Ecto neural progenitor cell (in vitro differentiated cells): ENCODE data around the gene DCDC2C.

Experiments
- DNase-seq: peaks from one replicate; pipeline ENCODE4 v3.0.0-alpha.2; 2018; ENCODE audit warnings: low spot score

DCDC2C gene

DNA sequence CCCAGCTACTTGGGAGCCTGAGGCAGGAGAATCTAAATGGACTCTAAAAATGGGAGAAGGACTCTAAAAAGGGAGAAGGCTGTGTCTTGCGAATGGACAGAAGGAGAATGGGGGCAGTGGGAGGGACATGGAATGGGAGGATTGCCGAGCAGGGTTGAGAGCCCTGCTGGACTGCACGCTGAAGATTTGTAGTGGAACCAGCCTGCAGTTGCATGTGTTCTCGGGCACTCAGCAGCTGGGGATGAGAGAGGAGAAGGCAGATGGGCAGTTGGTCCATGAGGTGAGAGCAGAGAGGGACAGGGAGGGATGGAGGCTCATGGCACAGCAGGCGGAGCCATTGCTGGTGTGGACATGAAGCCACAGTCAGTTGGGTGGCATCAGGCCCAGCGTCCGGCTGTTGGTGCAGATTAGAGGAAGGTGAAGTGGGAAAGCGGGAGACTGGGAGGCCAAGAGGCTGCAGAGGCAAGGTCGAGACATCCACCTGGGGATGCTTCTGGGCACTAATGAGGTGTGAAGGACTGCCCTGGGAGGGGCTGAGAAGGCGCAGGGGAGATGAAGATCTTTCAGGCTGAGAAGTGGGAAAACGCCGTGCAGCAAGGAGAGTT is 40.7 kb downstream of the DCDC2C start:
- DNase-seq: no peak

- DNase-seq: no peak
Measured at GRCh38 chr2:3745920-3746319, 42.5 kb downstream of the DCDC2C start.

GRCh38 chr2:3747032-3747654 is 43.8 kb downstream of the DCDC2C start:
- DNase-seq: no peak

DNA sequence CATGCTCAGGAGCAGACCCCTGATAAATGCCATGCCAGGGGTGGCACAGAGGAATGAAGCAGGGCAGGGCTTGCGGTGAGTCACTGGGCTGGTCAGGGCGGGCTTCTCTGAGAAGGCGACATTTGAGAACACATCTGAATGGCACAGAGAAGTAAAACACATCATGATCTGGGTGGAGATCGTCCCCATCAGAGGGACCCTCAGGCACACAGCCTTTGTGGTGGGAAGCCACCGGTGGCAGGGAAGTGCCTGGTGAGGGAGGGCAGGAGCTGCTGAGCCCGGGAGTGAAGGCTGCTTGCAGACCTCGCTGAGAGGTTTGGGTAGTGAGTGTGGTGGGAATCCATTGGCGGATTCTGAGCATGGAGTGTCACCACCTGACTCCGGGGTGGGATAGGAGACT is 44.5 kb downstream of the DCDC2C start:
- no peak for DNase-seq

GRCh38 chr2:3749201-3749600 is 45.8 kb downstream of the DCDC2C start:
- no peak for DNase-seq

DNA sequence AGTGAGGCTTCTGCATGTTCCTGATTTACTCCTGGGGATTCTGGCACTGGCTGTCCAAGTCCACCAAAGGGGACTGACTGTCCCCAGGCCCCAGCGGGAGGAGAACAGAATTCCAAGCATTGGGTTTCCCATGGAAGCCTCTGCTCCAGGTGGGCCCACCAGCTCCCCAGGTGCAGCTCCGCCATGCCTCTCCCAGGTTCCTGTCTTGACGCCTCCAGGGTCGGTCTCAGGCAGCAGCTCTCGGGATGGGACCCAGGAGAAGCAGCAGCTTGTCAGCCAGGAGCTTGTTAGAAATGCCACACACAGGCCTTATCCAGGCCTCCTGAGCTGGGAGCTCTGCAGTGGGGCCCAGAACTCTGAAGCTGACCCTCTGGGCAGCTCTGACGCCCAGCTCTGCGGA is 47.9 kb downstream of the DCDC2C start:
- DNase-seq: no peak

- no peak for DNase-seq
Measured at GRCh38 chr2:3751806-3752205, 48.4 kb downstream of the DCDC2C start.

GRCh38 chr2:3752376-3752775 is 49.0 kb downstream of the DCDC2C start:
- no peak for DNase-seq

- DNase-seq: no peak
Measured at GRCh38 chr2:3753561-3753960, 50.2 kb downstream of the DCDC2C start.

GRCh38 chr2:3754280-3754679 is 50.9 kb downstream of the DCDC2C start:
- DNase-seq: no peak

DNA sequence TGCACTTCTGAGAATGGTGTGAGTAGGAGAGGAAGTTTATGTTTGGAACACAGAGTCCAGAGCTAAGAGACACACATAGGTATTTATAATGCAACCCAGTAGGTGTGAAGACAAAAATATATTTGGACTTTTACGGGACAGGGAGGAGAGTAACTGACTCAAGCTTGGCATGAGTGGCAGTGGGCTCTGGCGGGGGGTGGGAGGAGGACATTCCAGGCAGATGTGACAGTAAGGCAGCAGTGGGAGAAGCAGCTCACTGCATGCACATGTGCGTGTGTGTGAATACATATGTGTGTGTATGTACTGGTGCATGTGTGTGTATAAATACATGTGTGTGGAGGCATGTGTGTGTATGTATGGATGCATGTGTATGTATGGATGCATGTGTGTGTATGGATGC is 51.4 kb downstream of the DCDC2C start:
- DNase-seq: no peak

DNA sequence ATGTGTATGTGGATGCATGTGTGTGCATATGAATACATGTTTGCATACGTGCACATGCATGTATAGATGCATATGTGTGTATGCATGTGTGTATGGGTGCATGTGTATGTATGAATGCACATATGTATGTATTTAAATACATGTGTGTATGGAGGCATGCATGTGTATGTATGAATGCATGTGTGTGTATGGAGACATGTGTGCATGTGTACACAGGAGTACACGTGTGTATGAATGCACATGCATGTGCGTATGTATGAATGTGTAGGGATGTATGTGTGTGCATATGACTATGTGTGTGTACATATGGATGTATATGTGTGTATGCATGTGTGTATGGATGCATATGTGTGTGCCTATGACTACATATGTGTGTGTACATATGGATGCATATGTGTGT is 51.9 kb downstream of the DCDC2C start:
- no peak for DNase-seq

GRCh38 chr2:3756306-3756705 is 52.9 kb downstream of the DCDC2C start:
- DNase-seq: no peak

GRCh38 chr2:3758906-3759305 is 55.5 kb downstream of the DCDC2C start:
- no peak for DNase-seq

GRCh38 chr2:3759331-3759730 is 56.0 kb downstream of the DCDC2C start:
- DNase-seq: peak; percentile 7

DNA sequence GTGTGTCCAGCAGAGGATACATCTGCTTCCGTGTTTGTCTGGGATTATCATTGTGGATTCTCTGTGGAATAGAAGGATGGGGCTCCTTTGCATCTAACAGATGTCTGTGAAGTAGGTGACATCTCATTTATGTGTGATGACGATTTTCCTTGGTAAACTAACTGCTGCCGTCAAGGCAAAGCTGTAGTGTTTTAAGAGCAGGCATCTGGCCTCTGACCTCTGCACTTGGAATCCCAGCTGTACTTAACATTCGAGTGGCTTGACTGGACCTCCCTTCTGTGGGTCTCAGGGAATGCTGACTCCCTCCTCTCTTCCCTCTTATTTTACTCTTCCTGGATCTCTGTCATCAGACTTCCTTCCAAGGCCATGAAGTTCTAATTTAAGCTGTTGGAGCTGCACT is 56.4 kb downstream of the DCDC2C start:
- DNase-seq: peak; percentile 10

GRCh38 chr2:3761272-3761671 is 57.9 kb downstream of the DCDC2C start:
- peak; percentile 3 for DNase-seq

- peak; percentile 18 for DNase-seq
Measured at GRCh38 chr2:3762771-3763447, 59.5 kb downstream of the DCDC2C start.

- peak; percentile 29 for DNase-seq
Measured at GRCh38 chr2:3766824-3767223, 63.4 kb downstream of the DCDC2C start.

- DNase-seq: peak; percentile 25
Measured at GRCh38 chr2:3768960-3769765, 65.8 kb downstream of the DCDC2C start.

- peak; percentile 18 for DNase-seq
Measured at GRCh38 chr2:3769766-3770165, 66.4 kb downstream of the DCDC2C start.

- DNase-seq: peak; percentile 24
Measured at GRCh38 chr2:3770724-3771415, 67.5 kb downstream of the DCDC2C start.
